Ishikawa (cell line): ENCODE results near the gene SHMT2.

Experiments
- CEBPB ChIP-seq: IDR thresholded peaks from 2 replicates; pipeline ENCODE4 v1.6.1; 2012
- CREB1 ChIP-seq: IDR thresholded peaks from 2 replicates; pipeline ENCODE4 v1.6.1; 2012; ENCODE audit warnings: low read depth
- EGR1 ChIP-seq: IDR thresholded peaks from 2 replicates; pipeline ENCODE4 v1.6.1; 2012
- EP300 ChIP-seq: IDR thresholded peaks from 2 replicates; pipeline ENCODE4 v1.6.1; 2012; ENCODE audit warnings: borderline replicate concordance
- FOXM1 ChIP-seq: IDR thresholded peaks from 2 replicates; pipeline ENCODE4 v1.6.1; 2012; ENCODE audit warnings: low read depth, borderline replicate concordance
- MAX ChIP-seq: IDR thresholded peaks from 2 replicates; pipeline ENCODE4 v1.6.1; 2012
- NFIC ChIP-seq: IDR thresholded peaks from 2 replicates; pipeline ENCODE4 v1.6.1; 2012
- RAD21 ChIP-seq: IDR thresholded peaks from 2 replicates; pipeline ENCODE4 v1.6.1; 2012; ENCODE audit warnings: low read depth
- REST ChIP-seq: IDR thresholded peaks from 2 replicates; pipeline ENCODE4 v1.6.1; 2012; ENCODE audit warnings: low read depth, mild to moderate bottlenecking
- TAF1 ChIP-seq: IDR thresholded peaks from 2 replicates; pipeline ENCODE4 v1.6.1; 2012; ENCODE audit warnings: low read depth, mild to moderate bottlenecking
- TCF12 ChIP-seq: IDR thresholded peaks from 2 replicates; pipeline ENCODE4 v1.6.1; 2012; ENCODE audit warnings: low read depth
- TEAD4 ChIP-seq: IDR thresholded peaks from 2 replicates; pipeline ENCODE4 v1.6.1; 2012
- USF1 ChIP-seq: IDR thresholded peaks from 2 replicates; pipeline ENCODE4 v1.6.1; 2012
- YY1 ChIP-seq: IDR thresholded peaks from 2 replicates; pipeline ENCODE4 v1.6.1; 2012; ENCODE audit warnings: low read depth
- ZBTB7A ChIP-seq: IDR thresholded peaks from 2 replicates; pipeline ENCODE4 v1.6.1; 2012; ENCODE audit warnings: low read depth

Gene SHMT2

GRCh38 chr12:57260366-57260765 lies 30.9 kb downstream of the SHMT2 start:
- TF ChIP-seq RAD21 (no peak), CREB1 (no peak), CEBPB (no peak), FOXM1 (no peak), EGR1 (no peak), USF1 (no peak), TCF12 (no peak), NFIC (no peak), EP300 (no peak), ZBTB7A (no peak), TAF1 (no peak), TEAD4 (no peak)

- no peak for TF ChIP-seq ZBTB7A
- TF ChIP-seq EP300 = no peak
- no peak for TF ChIP-seq YY1
- no peak for TF ChIP-seq USF1
- no peak for TF ChIP-seq TAF1
- no peak for TF ChIP-seq CEBPB
- no peak for TF ChIP-seq FOXM1
These were observed 31.9 kb downstream of the SHMT2 start for GRCh38 chr12:57261428-57261865.

GRCh38 chr12:57262126-57262822 lies 32.8 kb downstream of the SHMT2 start:
- no peak for TF ChIP-seq TAF1
- no peak for TF ChIP-seq MAX
- no peak for TF ChIP-seq EP300
- TF ChIP-seq EGR1 = no peak
- no peak for TF ChIP-seq FOXM1
- no peak for TF ChIP-seq TEAD4
- TF ChIP-seq REST = no peak
- TF ChIP-seq CEBPB = no peak
- no peak for TF ChIP-seq CREB1
- no peak for TF ChIP-seq RAD21
- TF ChIP-seq TCF12 = no peak
- no peak for TF ChIP-seq NFIC
- no peak for TF ChIP-seq YY1
- no peak for TF ChIP-seq ZBTB7A
- no peak for TF ChIP-seq USF1

GRCh38 chr12:57263096-57263495 lies 33.6 kb downstream of the SHMT2 start:
- TF ChIP-seq EP300 (no peak), CREB1 (no peak), YY1 (no peak), TAF1 (no peak), ZBTB7A (no peak), CEBPB (no peak), EGR1 (no peak), REST (no peak), NFIC (no peak), FOXM1 (no peak), RAD21 (no peak), TCF12 (no peak), USF1 (no peak)

- TF ChIP-seq MAX (no peak), TAF1 (no peak), EP300 (no peak)
These were observed 37.2 kb downstream of the SHMT2 start for GRCh38 chr12:57266681-57267080.
